Coronary artery (tissue), 2 donors: ENCODE data around the gene FBXL13.
A peak's percentile ranks its signal among the peaks of the same experiment; 100 is the strongest.
"Not testable (repeated sequence)": the region's sequence is repeated elsewhere in the genome, so short reads cannot be mapped to it uniquely, and the experiment has no call there.

Experiments
- DNase-seq: peaks from one replicate; pipeline ENCODE4 v3.0.0-alpha.2; 2017; ENCODE audit warnings: low spot score
- H3K27ac ChIP-seq, 2 donors: fragments of 200-600 bp; sonication (generic); one replicate each; pipeline ENCODE4 v1.5.1; 2016 to 2019
- H3K4me3 ChIP-seq: fragments of 200-600 bp; sonication (generic); 2 replicates; pipeline ENCODE4 v1.5.1; 2016; ENCODE audit warnings: mild to moderate bottlenecking, moderate library complexity
- TF ChIP-seq, protein P1 (sequence below): fragments of 200-600 bp; sonication (generic); IDR thresholded peaks from one replicate; pipeline ENCODE4 v1.5.1; 2019; ENCODE audit warnings: antibody characterized with exemption

Gene FBXL13

DNA sequence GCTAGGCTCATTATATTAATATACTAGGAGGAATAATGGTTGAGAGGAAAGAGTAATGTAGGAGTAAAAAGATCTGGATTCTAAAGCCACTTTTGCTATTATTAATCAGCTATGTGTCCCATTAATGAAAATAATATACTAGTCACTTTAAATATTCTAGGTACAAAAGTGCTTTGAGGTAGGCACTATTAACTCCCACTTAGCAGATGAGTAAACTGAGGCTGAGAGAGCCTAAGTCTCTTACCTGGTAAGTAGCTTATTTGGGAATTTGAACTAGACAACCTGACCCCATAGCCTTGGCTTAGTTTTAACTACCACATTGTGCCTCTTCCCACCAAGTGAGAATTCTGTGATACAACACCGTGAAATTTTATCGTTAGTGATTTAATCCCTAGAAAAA, 6.3 kb upstream of the FBXL13 start:
- TF ChIP-seq, protein P1, sequence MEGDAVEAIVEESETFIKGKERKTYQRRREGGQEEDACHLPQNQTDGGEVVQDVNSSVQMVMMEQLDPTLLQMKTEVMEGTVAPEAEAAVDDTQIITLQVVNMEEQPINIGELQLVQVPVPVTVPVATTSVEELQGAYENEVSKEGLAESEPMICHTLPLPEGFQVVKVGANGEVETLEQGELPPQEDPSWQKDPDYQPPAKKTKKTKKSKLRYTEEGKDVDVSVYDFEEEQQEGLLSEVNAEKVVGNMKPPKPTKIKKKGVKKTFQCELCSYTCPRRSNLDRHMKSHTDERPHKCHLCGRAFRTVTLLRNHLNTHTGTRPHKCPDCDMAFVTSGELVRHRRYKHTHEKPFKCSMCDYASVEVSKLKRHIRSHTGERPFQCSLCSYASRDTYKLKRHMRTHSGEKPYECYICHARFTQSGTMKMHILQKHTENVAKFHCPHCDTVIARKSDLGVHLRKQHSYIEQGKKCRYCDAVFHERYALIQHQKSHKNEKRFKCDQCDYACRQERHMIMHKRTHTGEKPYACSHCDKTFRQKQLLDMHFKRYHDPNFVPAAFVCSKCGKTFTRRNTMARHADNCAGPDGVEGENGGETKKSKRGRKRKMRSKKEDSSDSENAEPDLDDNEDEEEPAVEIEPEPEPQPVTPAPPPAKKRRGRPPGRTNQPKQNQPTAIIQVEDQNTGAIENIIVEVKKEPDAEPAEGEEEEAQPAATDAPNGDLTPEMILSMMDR = no peak
- Histone ChIP-seq H3K4me3 (no peak overlapping the region), H3K27ac (no peak overlapping the region)
- no peak for DNase-seq

DNA sequence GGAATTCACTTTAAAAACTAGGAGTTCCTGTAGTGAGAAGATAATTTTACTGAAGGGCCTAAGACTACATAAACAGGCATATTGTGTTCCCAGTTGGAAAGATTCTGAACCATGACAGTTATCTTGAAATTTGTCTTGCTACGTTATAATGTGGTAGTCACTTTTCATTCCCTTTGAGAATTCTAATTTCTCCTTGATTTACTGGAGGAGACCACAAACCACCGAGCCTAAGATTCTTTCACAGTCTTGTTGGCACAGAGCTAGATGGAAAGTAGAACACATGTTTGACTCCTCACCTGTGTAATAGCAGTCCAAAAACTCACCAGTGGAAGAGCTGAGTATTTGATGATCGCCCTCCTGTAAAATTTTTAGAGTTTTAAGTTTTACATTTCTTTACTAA, 5.2 kb upstream of the FBXL13 start:
- no peak for DNase-seq
- Histone ChIP-seq H3K4me3 (no peak overlapping the region), H3K27ac (no peak overlapping the region)
- TF ChIP-seq, protein P1 = no peak

DNA sequence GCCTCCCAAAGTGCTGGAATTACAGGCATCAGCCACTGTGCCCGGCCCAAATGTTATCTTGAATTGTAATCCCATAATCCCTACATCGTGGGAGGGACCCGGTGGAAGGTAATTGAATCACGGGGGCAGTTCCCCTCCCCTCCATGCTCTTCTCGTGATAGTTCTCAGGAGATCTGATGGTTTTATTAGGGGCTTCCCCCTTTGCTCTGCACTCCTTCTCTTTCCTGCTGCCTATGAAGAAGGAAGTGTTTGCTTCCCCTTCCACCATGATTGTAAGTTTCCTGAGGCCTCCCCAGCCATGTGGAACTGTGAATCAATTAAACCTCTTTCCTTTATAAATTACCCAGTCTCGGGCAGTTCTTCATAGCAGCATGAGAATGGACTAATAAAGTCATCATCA, 3.6 kb upstream of the FBXL13 start:
- not testable (repeated sequence) for H3K27ac ChIP-seq, DNase-seq, H3K4me3 ChIP-seq

DNA sequence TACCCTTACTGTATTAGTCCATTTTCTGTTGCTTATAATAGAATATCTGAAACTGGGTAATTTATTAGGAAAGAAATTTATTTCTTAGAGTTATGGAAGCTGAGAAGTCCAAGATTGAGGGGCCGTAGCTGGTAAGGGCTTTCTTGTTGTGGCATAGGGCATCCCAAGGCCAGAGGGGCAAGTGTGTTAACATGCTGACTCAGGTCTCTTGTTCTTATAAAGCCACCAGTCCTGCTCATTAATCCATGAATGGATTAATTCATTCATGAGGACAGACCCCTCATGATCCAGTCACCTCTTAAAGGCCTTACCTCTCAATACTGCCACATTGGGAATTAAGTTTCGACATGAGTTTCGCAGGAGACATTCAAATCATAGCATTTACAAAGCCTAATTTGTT, 2.7 kb upstream of the FBXL13 start:
- no peak for DNase-seq
- no peak overlapping the region for H3K4me3 ChIP-seq
- TF ChIP-seq, protein P1 = no peak
- no peak overlapping the region for H3K27ac ChIP-seq

DNA sequence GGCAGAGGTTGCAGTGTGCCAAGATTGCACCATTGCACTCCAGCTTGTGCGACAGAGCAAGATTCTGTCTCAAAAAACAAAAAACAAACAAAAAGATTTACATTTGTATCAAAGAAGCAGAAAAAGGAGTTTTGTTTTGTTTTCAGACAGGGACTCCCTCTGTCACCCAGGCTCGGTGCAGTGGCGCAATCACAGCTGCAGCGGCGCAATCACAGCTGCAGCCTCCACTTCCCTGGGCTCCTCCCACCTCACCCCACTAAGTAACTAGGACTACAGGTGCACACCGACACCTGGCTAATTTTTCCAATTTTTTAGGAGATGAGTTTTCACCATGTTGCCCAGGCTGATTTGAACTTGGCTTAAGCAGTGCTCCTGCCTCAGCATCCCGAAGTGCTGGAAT, 2.2 kb upstream of the FBXL13 start:
- Histone ChIP-seq H3K27ac (no peak overlapping the region), H3K4me3 (no peak overlapping the region)
- DNase-seq = no peak
- TF ChIP-seq, protein P1 = no peak

DNA sequence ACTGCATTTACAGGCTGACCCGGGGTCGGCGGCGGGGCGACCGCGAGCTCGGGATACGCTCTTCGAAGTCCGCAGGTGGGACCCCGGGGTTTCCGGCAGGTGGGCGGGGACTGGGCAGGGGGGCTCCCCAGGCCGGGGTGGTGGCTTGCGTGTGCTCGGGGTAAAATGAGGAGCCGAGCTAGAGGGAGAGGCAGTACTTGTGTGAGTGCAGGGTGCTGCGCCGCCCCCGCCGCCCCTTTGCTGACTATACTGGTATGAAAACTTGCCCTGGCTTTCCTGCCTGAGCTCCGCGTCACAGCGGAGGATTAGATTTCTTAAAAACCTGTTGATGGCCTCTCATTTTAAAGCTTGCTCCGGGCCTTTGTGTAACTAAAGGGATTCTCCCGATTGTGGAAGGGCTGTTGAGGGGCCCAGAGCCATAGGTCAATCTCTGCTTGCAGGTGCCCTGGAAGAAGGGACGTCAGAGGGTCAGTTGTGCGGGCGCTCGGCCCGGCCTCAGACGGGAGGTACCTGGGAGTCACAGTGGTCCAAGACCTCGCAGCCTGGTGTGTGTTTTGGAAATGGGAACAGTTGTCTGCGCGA, 832 bp upstream of the FBXL13 start:
- DNase-seq = peak; percentile 84
- Histone ChIP-seq H3K27ac (peak overlapping the region; percentile 84 to 97), H3K4me3 (peak overlapping the region; percentile 97)
- TF ChIP-seq, protein P1 = no peak

DNA sequence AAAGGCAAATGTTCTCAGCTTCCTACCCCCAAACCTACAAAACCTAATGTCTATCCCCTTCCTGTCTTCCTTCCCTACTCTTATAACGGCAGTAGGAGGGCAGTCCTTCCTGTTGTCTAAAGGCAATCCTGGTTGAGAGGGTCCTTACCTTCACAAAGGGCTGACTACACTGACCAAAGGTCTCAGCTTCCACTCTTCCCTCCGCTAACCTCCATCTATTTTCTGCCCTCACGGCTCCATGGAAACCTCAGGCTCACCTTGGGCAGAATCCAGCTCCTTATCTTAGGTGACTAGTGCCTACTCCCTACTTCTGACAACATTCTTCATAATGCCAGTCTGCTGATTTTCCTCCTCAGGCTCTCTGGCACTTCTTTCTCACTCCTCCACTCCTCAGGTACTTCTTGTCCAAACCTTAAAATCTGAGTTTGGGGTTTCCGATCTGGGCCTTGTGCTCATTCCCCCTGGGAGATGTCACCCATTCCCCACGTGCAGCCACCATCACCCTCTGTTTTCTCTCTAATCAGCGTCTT, 542 bp downstream of the FBXL13 start:
- H3K27ac ChIP-seq = peak overlapping the region; percentile 84 to 97
- TF ChIP-seq, protein P1 = no peak
- no peak for DNase-seq
- peak overlapping the region; percentile 97 for H3K4me3 ChIP-seq

DNA sequence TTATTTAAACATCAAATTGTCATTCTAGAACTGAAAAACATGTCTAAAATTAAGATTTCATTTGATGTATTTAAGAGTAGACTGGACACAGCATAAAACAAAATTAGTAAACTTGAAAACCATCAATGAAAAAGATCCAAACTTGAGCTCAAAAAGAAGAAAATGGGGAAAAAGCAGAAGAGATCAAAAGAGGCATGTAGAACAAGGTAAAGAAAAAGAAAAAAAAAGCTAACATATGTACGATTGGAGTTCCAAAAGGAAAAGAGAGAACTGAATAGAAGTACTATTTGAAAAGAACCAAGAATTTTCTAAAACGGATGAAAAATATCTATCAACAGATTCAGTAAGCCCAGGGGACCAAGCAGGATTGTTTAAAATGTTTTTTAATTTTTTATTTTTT, 3.6 kb downstream of the FBXL13 start:
- no peak for DNase-seq
- TF ChIP-seq, protein P1 = no peak
- Histone ChIP-seq H3K4me3 (no peak overlapping the region), H3K27ac (no peak overlapping the region)
